Kidney epithelial cell (primary cell): Measurements from ENCODE around the gene CLSTN3. TPM values are rescaled to one million over a fixed set of nuclear protein-coding genes. Genes with fewer than 3 reads are reported as not detected.

Source experiments
- DNase-seq: peaks from one replicate; pipeline ENCODE4 v3.0.0-alpha.2; 2010; ENCODE audit warnings: low read depth
- H3K27me3 ChIP-seq: 2 replicates; pipeline ENCODE4 v1.6.0; 2011; ENCODE audit warnings: low read length; ENCODE audit not compliant: control insufficient read depth, insufficient read depth
- H3K36me3 ChIP-seq: 2 replicates; pipeline ENCODE4 v1.5.1; 2011; ENCODE audit warnings: low read length; ENCODE audit not compliant: control insufficient read depth, insufficient read depth
- H3K4me3 ChIP-seq: 2 replicates; pipeline ENCODE4 v1.5.1; 2011; ENCODE audit warnings: low read depth, mild to moderate bottlenecking, control low read depth, low read length
- CTCF ChIP-seq: IDR thresholded peaks from 2 replicates; pipeline ENCODE4 v1.5.1; 2011; ENCODE audit warnings: mild to moderate bottlenecking, moderate library complexity, low read length, control low read depth, inconsistent platforms; ENCODE audit not compliant: insufficient read depth, poor library complexity, severe bottlenecking
- total RNA-seq: library from RNA; depleted of rRNA; stranded (reverse); fragments of >200 nt; gene quantifications from 2 replicates; pipeline ENCODE4 v1.2.3, GENCODE V29; 2015

The CLSTN3 gene
- total RNA-seq, 1 donor from 2014 or later: 61.3 TPM

DNA sequence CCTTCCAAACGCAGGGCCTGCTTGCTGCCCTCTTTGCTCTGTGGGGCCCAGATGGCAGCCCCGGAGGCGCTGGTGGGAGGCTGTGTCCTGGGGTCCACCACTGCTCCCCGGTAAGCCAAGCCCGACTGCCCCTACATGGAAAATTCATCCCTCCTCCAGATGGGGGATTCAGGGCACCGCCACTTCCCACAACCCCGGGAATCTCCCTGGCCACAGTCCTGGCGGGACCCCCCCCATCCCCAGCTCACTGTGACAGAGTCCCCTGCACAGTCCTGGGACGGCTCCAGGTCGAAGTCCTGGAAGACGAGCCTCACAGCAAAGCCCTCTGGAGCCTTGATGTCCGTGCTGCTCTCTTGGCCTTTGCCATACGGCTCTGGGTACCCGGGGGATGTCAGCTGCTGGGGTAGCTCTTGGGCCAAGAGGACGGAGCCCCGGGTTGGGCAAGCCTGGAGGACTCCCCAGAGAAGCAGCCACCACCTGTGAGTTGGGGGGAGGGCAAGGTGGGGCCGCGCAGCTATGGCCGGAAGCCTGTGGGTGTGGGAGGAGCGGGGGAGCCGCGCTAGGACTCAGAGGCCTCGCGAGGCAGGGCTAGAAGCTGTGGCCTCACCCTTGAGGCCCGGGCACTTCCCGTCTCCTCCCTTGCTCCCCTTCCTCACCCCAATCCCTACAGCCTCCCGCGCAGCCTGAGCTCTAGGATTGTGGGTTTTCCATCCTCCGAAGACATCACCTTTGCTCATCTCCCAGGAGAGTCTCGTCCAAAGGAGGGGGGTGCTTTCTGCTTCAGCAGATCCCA, 22.0 kb upstream of the CLSTN3 start:
- peaks cover 1% of the 10 kb centered on the region for H3K36me3 ChIP-seq
- peak overlapping the region; percentile 58 for H3K4me3 ChIP-seq
- peak; percentile 29 for DNase-seq
- no peak for TF ChIP-seq CTCF
- no peaks in the 10 kb centered on the region for H3K27me3 ChIP-seq

DNA sequence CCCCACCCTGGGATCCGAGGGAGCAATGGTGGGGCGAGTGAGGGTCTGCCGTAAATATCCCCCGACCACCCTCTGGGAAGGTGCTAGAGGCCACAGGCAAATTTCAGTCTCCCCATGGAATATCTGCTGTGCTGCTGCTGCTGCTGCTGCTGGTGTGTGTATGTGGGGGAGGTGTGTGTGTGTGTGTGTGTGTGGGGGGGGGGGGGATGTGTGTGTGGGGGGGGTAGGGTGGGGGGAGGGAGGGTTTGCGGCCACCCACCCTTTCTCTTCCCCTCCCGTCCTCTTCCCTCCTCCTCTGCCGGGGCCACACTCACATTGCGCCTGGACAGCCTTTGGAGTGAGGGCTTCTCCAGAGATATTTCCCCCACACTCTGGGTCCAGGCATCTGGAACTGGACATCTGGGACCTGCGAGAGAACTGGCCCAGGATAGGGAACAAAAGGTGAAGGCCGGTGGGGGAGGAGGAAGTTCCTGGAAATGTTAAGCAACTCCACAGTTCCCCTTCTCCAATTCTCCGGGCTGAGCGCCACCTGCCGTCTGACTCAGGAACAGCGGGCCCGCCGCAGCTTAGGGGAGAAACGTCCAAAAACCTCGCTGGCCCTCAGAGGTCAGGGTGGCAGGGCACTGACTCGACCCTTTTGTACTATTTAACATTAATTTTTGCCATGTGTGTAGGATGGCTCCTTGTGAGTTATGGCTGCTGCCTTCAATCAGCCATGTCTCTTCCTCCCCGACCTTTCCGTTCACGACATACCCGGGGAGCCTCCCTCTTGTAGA, 21.2 kb upstream of the CLSTN3 start, which contains the start of gene C1RL:
TSS of gene C1RL (minus strand) at position 419 of the 776 bp plus-strand sequence. CDS start at position 385, 34 bp downstream.
- no peaks in the 10 kb centered on the region for H3K27me3 ChIP-seq
- peaks cover 1% of the 10 kb centered on the region for H3K36me3 ChIP-seq
- TF ChIP-seq CTCF: peak; percentile 98
- DNase-seq: peak; percentile 39
- peak within 1 kb of the TSS; percentile 58 for H3K4me3 ChIP-seq

- H3K4me3 ChIP-seq: peak overlapping the region; percentile 58
- H3K36me3 ChIP-seq: no peaks in the 10 kb centered on the region
- H3K27me3 ChIP-seq: no peaks in the 10 kb centered on the region
- TF ChIP-seq CTCF: no peak
- DNase-seq: no peak
Measured at GRCh38 chr12:7109572-7109920, 20.6 kb upstream of the CLSTN3 start.

DNA sequence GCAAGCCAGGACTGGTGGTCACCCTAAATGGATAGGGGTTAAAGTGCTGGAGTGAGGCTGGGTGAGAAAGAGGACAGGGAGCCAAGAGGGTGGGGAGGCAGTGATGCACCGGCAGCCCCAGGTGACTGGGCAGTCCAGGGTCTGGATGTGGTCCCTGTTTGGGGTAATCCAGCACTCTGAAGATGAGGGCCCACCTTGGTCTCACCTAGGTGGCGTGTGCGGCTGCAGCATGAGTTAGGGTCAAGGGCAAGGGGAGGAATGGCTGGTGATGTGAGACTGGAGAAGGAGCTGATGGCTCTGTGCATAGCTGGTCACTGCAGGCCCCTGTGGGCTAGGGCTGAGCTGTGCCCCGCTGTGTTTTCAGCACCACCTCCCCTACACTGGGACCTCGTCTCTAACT, 19.5 kb upstream of the CLSTN3 start:
- no peaks in the 10 kb centered on the region for H3K27me3 ChIP-seq
- H3K36me3 ChIP-seq: no peaks in the 10 kb centered on the region
- TF ChIP-seq CTCF: no peak
- no peak overlapping the region for H3K4me3 ChIP-seq
- no peak for DNase-seq

DNA sequence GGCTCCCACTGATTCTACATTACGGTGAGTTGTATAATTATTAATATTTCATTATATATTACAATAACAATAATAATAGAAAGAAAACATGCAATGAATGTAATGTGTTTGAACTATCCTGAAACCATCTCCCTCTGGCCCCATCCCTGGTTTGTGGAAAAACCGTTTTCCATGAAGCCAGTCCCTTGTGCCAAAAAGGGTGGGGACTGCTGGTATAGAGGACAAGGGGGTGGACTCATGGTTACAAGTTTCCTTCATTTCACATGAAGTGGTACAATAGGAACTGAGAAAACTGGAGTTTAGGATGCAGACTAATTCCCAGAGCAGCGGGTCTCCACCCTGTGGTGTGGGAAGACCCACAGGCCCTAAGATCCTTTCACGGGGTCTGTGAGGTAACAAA, 18.1 kb upstream of the CLSTN3 start:
- DNase-seq: no peak

More for the DNA sequence above, 18.1 kb upstream of the CLSTN3 start:
- no peaks in the 10 kb centered on the region for H3K27me3 ChIP-seq
- H3K4me3 ChIP-seq: no peak overlapping the region
- no peaks in the 10 kb centered on the region for H3K36me3 ChIP-seq
- TF ChIP-seq CTCF: no peak
